Activated CD8-positive, alpha-beta T cell treated with anti-CD3 and anti-CD28 coated beads for 36 hours (primary cell): ENCODE results near the gene ME3. TPM values are rescaled to one million over a fixed set of nuclear protein-coding genes. Genes with fewer than 3 reads are reported as not detected.

ENCODE experiments used
- ATAC-seq: fragments of 200-7000 bp; cut with Tn5 transposase; one replicate; pipeline ENCODE4 v1.10.0; 2021; ENCODE audit warnings: mild to moderate bottlenecking, moderate library complexity
- CTCF ChIA-PET: fragments of 350-600 bp; sonication (Branson Sonifier 250); formaldehyde crosslinking; loops from one replicate; lab custom pipeline; 2021; ENCODE audit warnings: antibody characterized with exemption; lab: Charles Lee
- POLR2A ChIA-PET: fragments of 350-600 bp; sonication (Branson Sonifier 250); formaldehyde crosslinking; loops from one replicate; lab custom pipeline; 2021; ENCODE audit warnings: antibody characterized with exemption; lab: Charles Lee
- DNase-seq: peaks from one replicate; pipeline ENCODE4 v3.0.0-alpha.2; 2020
- H3K27ac Mint-ChIP-seq: one replicate; pipeline ENCODE4 v1.8.0; 2021; ENCODE audit warnings: mild to moderate bottlenecking, mixed read lengths
- H3K27me3 Mint-ChIP-seq: one replicate; pipeline ENCODE4 v1.8.0; 2021; ENCODE audit warnings: mixed read lengths
- H3K36me3 Mint-ChIP-seq: one replicate; pipeline ENCODE4 v1.8.0; 2021; ENCODE audit warnings: low read depth, mixed read lengths
- H3K4me1 Mint-ChIP-seq: one replicate; pipeline ENCODE4 v1.8.0; 2021; ENCODE audit warnings: low read depth, mixed read lengths
- H3K4me3 Mint-ChIP-seq: one replicate; pipeline ENCODE4 v1.8.0; 2021; ENCODE audit warnings: mild to moderate bottlenecking, moderate library complexity, mixed read lengths
- H3K9me3 Mint-ChIP-seq: one replicate; pipeline ENCODE4 v1.8.0; 2021; ENCODE audit warnings: mixed read lengths
- intact Hi-C: fragments of 100-400 bp; cut with micrococcal nuclease; formaldehyde crosslinking; loops from one replicate; pipeline ENCODE4 v1.10.0; 2022
- total RNA-seq, 2 experiments: library from RNA; stranded (reverse); gene quantifications; one replicate each; pipeline ENCODE4 v1.2.3, GENCODE V29; 2021
- TF ChIP-seq, protein P1 (sequence below): fragments of 200-600 bp; IDR thresholded peaks from one replicate; pipeline ENCODE4 v1.8.0; 2022; ENCODE audit warnings: antibody characterized with exemption, mild to moderate bottlenecking

The ME3 gene
- total RNA-seq, 2 experiments from 2014 or later = 5.0 to 6.2 TPM

DNA sequence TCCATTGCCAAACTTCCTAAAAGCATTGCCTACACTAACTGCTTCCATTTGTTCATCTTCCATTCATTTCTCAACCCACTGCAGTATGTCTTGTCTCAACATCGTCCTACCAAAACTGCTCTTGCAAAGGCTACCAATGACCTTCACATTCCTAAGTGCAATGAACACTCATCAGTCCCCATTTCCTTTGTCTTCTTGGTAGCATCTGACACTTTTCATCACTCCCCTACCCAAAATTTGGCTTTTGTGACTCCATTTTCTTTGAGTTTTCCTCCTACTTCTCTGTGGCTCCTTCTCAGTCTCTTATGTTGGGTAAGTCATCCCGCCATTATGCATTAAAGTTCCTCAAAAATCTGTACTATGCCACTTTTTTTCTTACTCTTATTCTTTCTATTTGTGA is 162.3 kb downstream of the ME3 start:
- ATAC-seq = no peak
- H3K36me3 Mint-ChIP-seq = no peaks in the 10 kb centered on the region
- H3K4me1 Mint-ChIP-seq = no peaks in the 10 kb centered on the region
- TF ChIP-seq, protein P1, sequence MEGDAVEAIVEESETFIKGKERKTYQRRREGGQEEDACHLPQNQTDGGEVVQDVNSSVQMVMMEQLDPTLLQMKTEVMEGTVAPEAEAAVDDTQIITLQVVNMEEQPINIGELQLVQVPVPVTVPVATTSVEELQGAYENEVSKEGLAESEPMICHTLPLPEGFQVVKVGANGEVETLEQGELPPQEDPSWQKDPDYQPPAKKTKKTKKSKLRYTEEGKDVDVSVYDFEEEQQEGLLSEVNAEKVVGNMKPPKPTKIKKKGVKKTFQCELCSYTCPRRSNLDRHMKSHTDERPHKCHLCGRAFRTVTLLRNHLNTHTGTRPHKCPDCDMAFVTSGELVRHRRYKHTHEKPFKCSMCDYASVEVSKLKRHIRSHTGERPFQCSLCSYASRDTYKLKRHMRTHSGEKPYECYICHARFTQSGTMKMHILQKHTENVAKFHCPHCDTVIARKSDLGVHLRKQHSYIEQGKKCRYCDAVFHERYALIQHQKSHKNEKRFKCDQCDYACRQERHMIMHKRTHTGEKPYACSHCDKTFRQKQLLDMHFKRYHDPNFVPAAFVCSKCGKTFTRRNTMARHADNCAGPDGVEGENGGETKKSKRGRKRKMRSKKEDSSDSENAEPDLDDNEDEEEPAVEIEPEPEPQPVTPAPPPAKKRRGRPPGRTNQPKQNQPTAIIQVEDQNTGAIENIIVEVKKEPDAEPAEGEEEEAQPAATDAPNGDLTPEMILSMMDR = no peak
- H3K27me3 Mint-ChIP-seq = no peaks in the 10 kb centered on the region
- no peak for DNase-seq
- H3K27ac Mint-ChIP-seq = no peak overlapping the region
- H3K9me3 Mint-ChIP-seq = no peaks in the 10 kb centered on the region
- POLR2A ChIA-PET = no interaction called here
- intact Hi-C loops = no loop called here
- H3K4me3 Mint-ChIP-seq = no peak overlapping the region
- CTCF ChIA-PET = no interaction called here

DNA sequence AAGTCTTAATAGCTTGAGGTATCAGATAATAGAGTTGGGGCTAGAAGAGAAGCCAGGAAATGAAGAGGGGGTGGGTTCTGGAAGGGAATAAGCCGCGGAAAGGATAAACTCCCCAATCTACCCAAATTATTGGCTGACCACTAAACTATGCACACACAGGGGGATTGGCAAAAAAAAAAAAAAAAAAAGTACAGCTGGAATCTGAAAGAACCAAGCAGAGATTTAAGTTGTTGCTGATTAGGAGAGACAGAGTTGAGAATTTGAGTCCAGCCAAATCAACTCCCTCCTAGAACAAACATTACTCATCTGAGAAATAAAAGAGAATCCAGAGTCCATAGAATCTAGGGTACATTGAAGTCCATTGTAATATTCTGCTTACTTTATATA is 162.8 kb downstream of the ME3 start:
- TF ChIP-seq, protein P1 = no peak
- CTCF ChIA-PET = no interaction called here
- Mint-ChIP-seq H3K27ac (no peak overlapping the region), H3K36me3 (no peaks in the 10 kb centered on the region), H3K27me3 (no peaks in the 10 kb centered on the region), H3K9me3 (no peaks in the 10 kb centered on the region), H3K4me1 (no peaks in the 10 kb centered on the region), H3K4me3 (no peak overlapping the region)
- intact Hi-C loops = no loop called here
- DNase-seq (no peak), ATAC-seq (no peak)
- POLR2A ChIA-PET = interaction anchor here (0.6 kb wide), 1 partner anchor 296 kb away, joined by 3 read pairs; no protein-coding TSS in a partner anchor

DNA sequence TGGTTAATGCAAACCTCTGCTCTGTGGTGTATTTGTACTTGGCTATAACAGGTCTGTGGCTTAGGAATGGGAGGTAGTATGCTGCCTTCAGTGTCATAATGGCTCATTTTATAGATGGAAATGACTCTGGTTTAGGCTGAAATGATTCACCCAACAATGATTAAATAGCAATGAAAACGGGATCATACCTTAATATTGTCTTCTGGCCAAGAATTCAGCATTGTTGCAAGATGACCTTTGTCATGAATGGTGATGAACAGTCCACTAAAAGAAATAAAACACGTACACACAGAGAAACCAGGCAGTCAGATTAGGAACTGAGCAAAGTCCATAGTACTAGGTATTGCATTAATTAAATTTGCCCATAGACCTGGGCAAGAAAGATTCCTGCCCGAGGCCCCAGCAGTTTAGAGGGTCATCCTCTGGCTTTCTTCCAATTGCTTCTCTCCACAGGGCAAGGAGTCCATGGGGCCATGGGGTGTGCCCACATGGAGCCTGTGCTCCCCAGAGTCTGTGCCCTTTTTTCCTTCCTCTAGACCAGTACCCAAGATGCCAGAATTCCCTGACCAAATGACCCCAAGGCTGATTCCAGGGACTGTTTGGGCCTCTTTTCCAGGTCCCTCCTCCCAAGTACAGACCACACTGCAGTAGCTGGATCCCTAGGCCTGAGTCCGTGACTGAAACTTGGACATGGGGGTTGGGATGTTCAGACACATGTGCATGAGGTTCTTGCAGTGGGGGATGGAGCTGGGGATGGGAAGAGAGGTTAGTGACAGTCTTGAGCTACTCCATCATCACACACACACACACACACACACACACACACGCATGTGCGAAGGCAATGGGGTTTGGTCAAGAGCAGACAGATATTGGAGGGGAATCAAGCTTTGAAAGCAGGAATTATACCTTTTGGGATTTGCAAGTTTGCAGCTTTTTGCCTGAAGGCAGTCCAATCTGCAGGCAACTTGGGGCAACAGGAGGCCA is 163.5 kb downstream of the ME3 start:
- CTCF ChIA-PET = no interaction called here
- Mint-ChIP-seq H3K9me3 (no peaks in the 10 kb centered on the region), H3K27me3 (no peaks in the 10 kb centered on the region), H3K4me1 (peaks cover 3% of the 10 kb centered on the region), H3K4me3 (no peak overlapping the region), H3K27ac (no peak overlapping the region), H3K36me3 (no peaks in the 10 kb centered on the region)
- POLR2A ChIA-PET = interaction anchor here (0.6 kb wide), 1 partner anchor 296 kb away, joined by 3 read pairs; no protein-coding TSS in a partner anchor
- DNase-seq (no peak), ATAC-seq (no peak)
- TF ChIP-seq, protein P1 = no peak
- intact Hi-C loops = no loop called here

DNA sequence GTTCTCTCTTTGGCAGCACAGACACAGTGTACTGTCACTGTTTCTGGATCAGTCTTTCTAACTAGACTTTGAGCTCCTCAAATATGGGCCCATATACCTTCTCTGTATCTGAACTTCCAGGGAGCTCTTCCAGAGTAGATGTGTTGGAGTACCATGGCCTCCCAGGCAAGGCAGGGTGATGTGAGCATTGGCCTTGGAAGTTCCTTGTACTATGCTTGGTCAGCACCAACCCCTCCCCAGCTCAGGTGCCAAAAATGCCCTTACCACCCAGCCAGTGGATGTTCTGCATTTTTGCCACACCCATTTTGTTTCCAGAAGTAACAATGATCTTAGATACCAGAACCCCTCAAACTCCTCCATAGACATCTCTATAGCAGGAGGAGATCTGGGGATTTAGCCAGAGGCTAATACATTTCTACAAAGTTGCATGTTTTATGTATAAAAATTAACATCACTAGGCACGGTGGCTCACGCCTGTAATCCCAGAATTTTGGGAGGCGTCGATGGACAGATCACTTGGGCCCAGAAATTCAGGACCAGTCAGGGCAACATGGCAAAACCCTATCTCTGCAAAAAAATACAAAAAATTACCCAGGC is 165.1 kb downstream of the ME3 start:
- H3K36me3 Mint-ChIP-seq = no peaks in the 10 kb centered on the region
- CTCF ChIA-PET = interaction anchor here (1.1 kb wide), 1 partner anchor 101 kb away, joined by 3 read pairs; no protein-coding TSS in a partner anchor

More for the DNA sequence above, 165.1 kb downstream of the ME3 start:
- no peak overlapping the region for H3K27ac Mint-ChIP-seq
- intact Hi-C loops = no loop called here
- ATAC-seq = no peak
- TF ChIP-seq, protein P1 = no peak
- peaks cover 4% of the 10 kb centered on the region for H3K4me1 Mint-ChIP-seq
- POLR2A ChIA-PET = no interaction called here
- H3K9me3 Mint-ChIP-seq = no peaks in the 10 kb centered on the region
- no peaks in the 10 kb centered on the region for H3K27me3 Mint-ChIP-seq
- H3K4me3 Mint-ChIP-seq = no peak overlapping the region
- DNase-seq = no peak
